NCI-H128 (cell line): ENCODE measurements around the gene DDAH1.

ENCODE experiments used
- DNase-seq: peaks from one replicate; lab custom pipeline; 2025; ENCODE audit not compliant: unreplicated experiment; lab: John Stamatoyannopoulos, UW

DDAH1 gene

GRCh38 chr1:85311818-85312217 lies 153.1 kb downstream of the DDAH1 start:
- DNase-seq, result no peak

GRCh38 chr1:85308833-85309350 lies 156.1 kb downstream of the DDAH1 start:
- no peak for DNase-seq

GRCh38 chr1:85307987-85308832 lies 156.7 kb downstream of the DDAH1 start:
- DNase-seq, result peak; percentile 11

- DNase-seq, result no peak
These were observed 158.7 kb downstream of the DDAH1 start for GRCh38 chr1:85306236-85306635.

- DNase-seq, result no peak
These were observed 161.4 kb downstream of the DDAH1 start for GRCh38 chr1:85303440-85304162.

GRCh38 chr1:85300140-85300539 lies 164.8 kb downstream of the DDAH1 start:
- DNase-seq, result no peak

GRCh38 chr1:85297855-85298629 lies 166.9 kb downstream of the DDAH1 start:
- peak; percentile 58 for DNase-seq

- no peak for DNase-seq
These were observed 167.5 kb downstream of the DDAH1 start for GRCh38 chr1:85297538-85297854.

- DNase-seq, result no peak
These were observed 168.0 kb downstream of the DDAH1 start for GRCh38 chr1:85296980-85297379.

GRCh38 chr1:85295654-85296053 lies 169.3 kb downstream of the DDAH1 start:
- DNase-seq, result no peak

- DNase-seq, result no peak
These were observed 169.9 kb downstream of the DDAH1 start for GRCh38 chr1:85295006-85295431.

- DNase-seq, result no peak
These were observed 174.1 kb downstream of the DDAH1 start for GRCh38 chr1:85290826-85291225.

GRCh38 chr1:85289848-85290335 lies 175.1 kb downstream of the DDAH1 start:
- no peak for DNase-seq

GRCh38 chr1:85289207-85289847 lies 175.6 kb downstream of the DDAH1 start:
- no peak for DNase-seq

- no peak for DNase-seq
These were observed 180.8 kb downstream of the DDAH1 start for GRCh38 chr1:85284202-85284601.

GRCh38 chr1:85283475-85284199 lies 181.3 kb downstream of the DDAH1 start:
- no peak for DNase-seq

GRCh38 chr1:85282424-85282823 lies 182.5 kb downstream of the DDAH1 start:
- DNase-seq, result no peak

GRCh38 chr1:85280636-85281035 lies 184.3 kb downstream of the DDAH1 start:
- no peak for DNase-seq

- no peak for DNase-seq
These were observed 185.4 kb downstream of the DDAH1 start for GRCh38 chr1:85279458-85280080.

GRCh38 chr1:85278853-85279314 lies 186.1 kb downstream of the DDAH1 start:
- DNase-seq, result no peak
